Fibroblast of skin of left quadriceps (primary cell): ENCODE measurements around the gene CRYGB.
A peak's percentile ranks its signal among the peaks of the same experiment; 100 is the strongest.
"Not testable (repeated sequence)": the region's sequence is repeated elsewhere in the genome, so short reads cannot be mapped to it uniquely, and the experiment has no call there.

Source experiments
- DNase-seq, 2 experiments: peaks; one replicate each; pipeline ENCODE4 v3.0.0-alpha.2; 2013; ENCODE audit warnings: low read depth in 2 of 2

CRYGB gene

GRCh38 chr2:208117390-208117789 is 28.6 kb downstream of the CRYGB start:
- not testable (repeated sequence) for DNase-seq

- DNase-seq, result no peak
Measured at GRCh38 chr2:208112969-208113368, 33.0 kb downstream of the CRYGB start.

GRCh38 chr2:208112273-208112745 is 33.6 kb downstream of the CRYGB start:
- not testable (repeated sequence) for DNase-seq

- no peak for DNase-seq
Measured at GRCh38 chr2:208103616-208104015, 42.3 kb downstream of the CRYGB start.

- DNase-seq, result no peak
Measured at GRCh38 chr2:208101716-208102631, 44.0 kb downstream of the CRYGB start.

- no peak for DNase-seq
Measured at GRCh38 chr2:208099682-208100470, 46.1 kb downstream of the CRYGB start.

- DNase-seq, result not testable (repeated sequence)
Measured at GRCh38 chr2:208098701-208099100, 47.3 kb downstream of the CRYGB start.

- no peak for DNase-seq
Measured at GRCh38 chr2:208098267-208098666, 47.7 kb downstream of the CRYGB start.

- peak in 1 of 2 experiments; percentile 1 for DNase-seq
Measured at GRCh38 chr2:208097801-208098200, 48.2 kb downstream of the CRYGB start.

- no peak for DNase-seq
Measured at GRCh38 chr2:208097313-208097712, 48.6 kb downstream of the CRYGB start.

GRCh38 chr2:208096080-208096479 is 49.9 kb downstream of the CRYGB start:
- DNase-seq, result no peak

GRCh38 chr2:208093128-208093527 is 52.8 kb downstream of the CRYGB start:
- DNase-seq, result no peak
